ENCODE data around the gene ADGRB3. TPM values are rescaled to one million over a fixed set of nuclear protein-coding genes. Genes with fewer than 3 reads are reported as not detected.
A peak's percentile ranks its signal among the peaks of the same experiment; 100 is the strongest.
"Not testable (repeated sequence)": the region's sequence is repeated elsewhere in the genome, so short reads cannot be mapped to it uniquely, and the experiment has no call there.

Gene ADGRB3
- total RNA-seq, 1 donor from 2014 or later, result 1.7 TPM

- intact Hi-C loops (cut with DNase I), result no loop called here
- DNase-seq (ENCODE audit: missing footprints) (no peak), ATAC-seq (peak; percentile 20)
Measured at GRCh38 chr6:68728159-68728979, 93.3 kb downstream of the ADGRB3 start.

- DNase-seq (ENCODE audit: missing footprints) (no peak), ATAC-seq (no peak)
- intact Hi-C loops (cut with DNase I), result no loop called here
Measured at GRCh38 chr6:68729377-68729903, 94.4 kb downstream of the ADGRB3 start.

GRCh38 chr6:68730291-68731054 lies 95.4 kb downstream of the ADGRB3 start:
- DNase-seq (ENCODE audit: missing footprints) (no peak), ATAC-seq (no peak)
- intact Hi-C loops (cut with DNase I), result no loop called here

- ATAC-seq (no peak), DNase-seq (ENCODE audit: missing footprints) (no peak)
- intact Hi-C loops (cut with DNase I), result no loop called here
Measured at GRCh38 chr6:68732423-68732822, 97.3 kb downstream of the ADGRB3 start.

GRCh38 chr6:68735866-68736265 lies 100.8 kb downstream of the ADGRB3 start:
- intact Hi-C loops (cut with DNase I), result no loop called here
- ATAC-seq (no peak), DNase-seq (ENCODE audit: missing footprints) (no peak)

DNA sequence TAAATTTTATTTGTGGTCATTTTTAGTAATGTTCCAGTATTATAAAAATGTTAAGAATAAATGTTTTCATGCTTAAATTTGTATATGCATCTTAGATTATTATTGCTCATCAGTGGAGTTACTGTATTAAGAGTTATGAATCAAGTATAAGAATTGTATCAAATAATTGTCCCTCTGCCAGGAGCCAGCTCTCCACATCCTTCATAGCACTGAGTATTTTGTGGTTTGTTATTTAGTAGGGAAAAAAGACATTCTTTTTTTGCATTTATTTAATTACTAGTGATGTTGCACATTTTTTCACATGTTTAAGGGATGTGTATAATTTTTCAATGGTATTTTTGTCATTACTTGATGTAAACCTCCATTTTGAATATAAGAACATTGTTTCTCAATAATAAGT lies 102.0 kb downstream of the ADGRB3 start:
- intact Hi-C loops (cut with DNase I), result no loop called here
- ATAC-seq, result no peak
- no peak for DNase-seq (ENCODE audit: missing footprints)

DNA sequence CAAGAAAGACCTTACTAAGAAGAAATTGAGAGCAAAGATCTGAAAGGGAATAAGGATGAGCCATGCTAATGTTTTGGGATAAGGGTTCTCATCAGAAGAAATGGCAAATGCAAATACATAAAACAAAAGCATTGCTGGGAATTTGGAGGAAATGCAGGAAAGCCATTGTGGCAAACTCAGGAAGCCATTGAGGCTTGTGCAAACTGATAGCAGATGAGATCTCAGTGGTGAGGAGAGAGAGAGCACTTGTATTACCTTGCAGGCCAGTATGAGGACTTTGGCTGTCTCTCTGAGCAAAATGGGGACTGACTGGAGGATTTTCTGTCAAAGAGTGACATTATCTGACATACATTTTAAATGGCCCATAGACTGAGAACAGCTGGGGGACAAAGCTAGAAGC lies 103.0 kb downstream of the ADGRB3 start:
- DNase-seq (ENCODE audit: missing footprints) (no peak), ATAC-seq (no peak)
- intact Hi-C loops (cut with DNase I), result no loop called here

DNA sequence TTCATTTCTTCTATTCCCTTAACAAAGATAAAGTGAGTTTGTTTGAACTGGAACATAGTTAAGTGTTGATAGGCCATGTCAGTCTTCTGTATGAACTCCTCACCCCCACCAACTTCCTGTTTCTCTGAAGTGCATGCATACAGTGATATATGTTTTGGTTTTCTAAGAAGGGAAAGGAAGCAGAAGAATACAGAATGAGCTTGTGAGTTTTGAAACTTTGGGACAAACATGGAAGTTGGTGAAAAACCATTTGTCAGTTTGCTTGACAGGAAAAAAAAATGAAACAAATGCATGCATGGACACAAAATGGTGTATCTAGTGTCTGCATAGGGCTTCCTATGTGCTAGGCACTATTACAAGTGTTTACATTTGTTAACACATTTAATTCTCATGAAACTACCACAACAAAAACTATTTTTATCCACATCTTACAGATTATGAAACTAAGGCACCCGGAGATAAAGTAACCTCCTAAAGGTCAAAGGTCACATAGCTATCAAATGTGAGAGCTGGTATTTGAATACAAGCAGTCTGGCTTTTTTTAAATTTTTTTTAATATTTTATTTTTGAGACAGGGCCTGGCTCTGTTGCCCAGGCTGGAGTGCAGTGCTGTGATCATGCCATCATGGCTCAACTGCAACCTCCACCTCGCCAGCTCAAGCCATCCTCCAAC lies 105.9 kb downstream of the ADGRB3 start:
- intact Hi-C loops (cut with DNase I), result no loop called here
- ATAC-seq, result no peak

GRCh38 chr6:68741501-68742386 lies 106.7 kb downstream of the ADGRB3 start:
- DNase-seq (ENCODE audit: missing footprints) (no peak), ATAC-seq (no peak)
- intact Hi-C loops (cut with DNase I), result no loop called here

More for the DNA sequence above, 105.9 kb downstream of the ADGRB3 start:
- DNase-seq (ENCODE audit: missing footprints), result no peak

DNA sequence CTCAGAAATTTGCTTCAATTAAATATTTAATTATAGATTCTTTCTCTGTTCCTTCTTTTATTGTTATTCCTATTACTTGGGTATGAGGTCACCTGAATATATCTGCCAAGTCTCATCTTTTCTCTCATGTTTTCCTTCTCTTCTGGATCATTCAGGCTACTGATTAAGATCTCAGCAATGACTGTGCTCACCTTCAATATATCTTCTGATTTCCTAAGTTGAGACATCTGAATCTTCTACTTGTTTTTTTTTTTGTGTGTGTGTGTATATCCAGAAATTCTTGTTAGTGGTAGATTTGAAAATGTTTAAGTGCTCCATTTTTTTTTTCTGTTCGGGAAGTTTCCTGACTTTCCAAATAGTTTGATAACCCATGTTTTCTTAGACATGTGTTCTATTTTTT lies 108.0 kb downstream of the ADGRB3 start:
- DNase-seq (ENCODE audit: missing footprints) (no peak), ATAC-seq (no peak)
- intact Hi-C loops (cut with DNase I), result no loop called here

- intact Hi-C loops (cut with DNase I); DNase-seq (ENCODE audit: missing footprints); ATAC-seq: not testable (repeated sequence)
Measured at GRCh38 chr6:68744376-68744775, 109.3 kb downstream of the ADGRB3 start.

DNA sequence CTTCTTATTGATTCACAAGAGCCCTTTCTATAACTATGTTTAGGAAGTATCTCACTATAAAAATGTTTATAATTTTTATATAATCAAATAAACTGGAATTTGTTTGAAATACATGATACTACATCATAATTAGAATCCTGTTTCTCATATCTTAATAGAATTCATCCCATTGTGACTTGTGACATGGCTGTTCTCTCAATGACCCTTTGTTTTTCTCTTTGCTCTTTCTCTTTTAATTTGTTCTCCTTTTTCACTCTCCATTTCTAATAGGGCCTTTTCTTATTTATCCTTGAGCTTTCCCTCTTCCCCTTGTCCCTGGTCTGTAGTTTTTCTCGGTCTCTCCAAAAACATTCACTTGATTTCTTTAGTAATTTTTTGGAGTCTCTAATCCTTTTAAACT lies 111.3 kb downstream of the ADGRB3 start:
- DNase-seq (ENCODE audit: missing footprints) (no peak), ATAC-seq (no peak)
- intact Hi-C loops (cut with DNase I), result no loop called here

GRCh38 chr6:68747110-68747790 lies 112.2 kb downstream of the ADGRB3 start:
- no peak for DNase-seq (ENCODE audit: missing footprints)
- ATAC-seq, result no peak
- intact Hi-C loops (cut with DNase I), result no loop called here

DNA sequence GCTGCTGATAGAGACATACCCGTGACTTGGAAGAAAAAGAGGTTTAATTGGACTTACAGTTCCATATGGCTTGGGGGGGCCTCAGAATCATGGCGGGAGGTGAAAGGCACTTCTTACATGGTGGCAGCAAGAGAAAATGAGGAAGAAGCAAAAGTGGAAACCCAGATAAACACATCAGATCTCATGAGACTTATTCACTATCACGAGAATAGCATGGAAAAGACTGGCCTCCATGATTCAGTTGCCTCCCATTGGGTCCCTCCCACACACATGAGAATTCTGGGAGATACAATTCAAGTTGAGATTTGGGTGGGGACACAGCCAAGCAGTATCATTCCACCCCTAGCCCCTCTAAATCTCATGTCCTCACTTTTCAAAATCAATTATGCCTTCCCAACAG lies 112.8 kb downstream of the ADGRB3 start:
- ATAC-seq; DNase-seq (ENCODE audit: missing footprints); intact Hi-C loops (cut with DNase I): not testable (repeated sequence)

GRCh38 chr6:68754681-68755213 lies 119.7 kb downstream of the ADGRB3 start:
- ATAC-seq (peak; percentile 26), DNase-seq (ENCODE audit: missing footprints) (no peak)
- intact Hi-C loops (cut with DNase I), result no loop called here

DNA sequence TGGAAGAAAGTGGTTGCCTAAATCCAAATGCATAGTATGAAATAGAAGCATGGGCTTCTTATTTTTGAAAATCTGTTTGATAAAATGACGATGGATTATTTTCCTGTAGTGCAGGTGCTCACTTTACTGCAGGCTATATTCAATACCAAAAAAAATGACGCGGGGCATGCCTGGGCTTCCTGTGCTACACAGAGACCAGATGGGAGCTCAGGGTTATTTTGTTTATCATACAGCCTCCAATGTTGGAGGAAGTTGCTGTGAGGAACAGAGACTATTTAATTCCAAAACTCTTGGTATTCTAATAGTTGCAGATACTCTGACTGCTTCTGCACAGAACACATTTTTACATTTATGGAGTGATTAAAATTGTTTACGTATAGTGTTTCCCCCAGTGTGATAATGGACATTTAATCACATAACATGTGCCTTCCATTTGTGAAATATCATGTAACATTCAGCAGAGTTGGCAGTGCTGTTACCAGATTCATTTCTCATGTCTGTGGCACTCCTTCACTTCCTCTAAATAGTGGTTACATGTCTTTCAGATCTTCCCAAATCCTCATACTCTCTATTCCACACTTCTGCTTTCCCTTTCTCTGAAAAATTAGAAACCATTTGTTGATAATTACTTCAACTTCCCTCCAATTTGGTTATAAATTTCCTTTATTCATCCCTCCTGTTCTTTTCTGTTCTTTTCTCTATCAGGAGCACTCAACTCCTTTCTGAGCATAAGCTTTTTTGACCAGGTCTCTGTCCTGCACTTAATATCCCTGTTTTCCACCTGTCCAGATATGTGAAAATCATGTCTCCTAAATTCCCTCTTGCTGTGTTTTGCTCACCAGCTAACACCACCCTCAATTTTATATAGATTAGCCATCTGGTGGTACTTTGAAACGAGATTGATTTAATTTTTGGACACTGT lies 121.6 kb downstream of the ADGRB3 start:
- ATAC-seq, result peak; percentile 40
- intact Hi-C loops (cut with DNase I), result no loop called here
- no peak for DNase-seq (ENCODE audit: missing footprints)

DNA sequence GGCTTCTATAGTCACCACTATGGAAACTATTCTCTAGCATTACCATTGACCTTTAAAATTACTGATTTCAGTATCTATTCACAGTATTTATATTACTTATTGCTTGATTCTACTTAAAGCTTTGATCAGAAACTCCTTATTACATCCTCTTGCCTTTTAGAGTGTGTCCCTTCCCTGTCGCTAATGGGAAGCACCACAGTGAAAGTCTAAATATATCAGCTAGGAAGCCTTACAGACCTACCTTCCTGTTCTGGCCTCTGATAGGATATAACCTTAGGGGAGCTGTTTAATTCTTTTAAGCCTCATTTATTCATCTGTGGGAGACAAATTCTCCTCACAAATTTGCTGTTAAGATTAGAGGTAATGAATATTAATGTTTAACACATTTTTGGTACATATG lies 122.7 kb downstream of the ADGRB3 start:
- no peak for DNase-seq (ENCODE audit: missing footprints)
- no peak for ATAC-seq
- intact Hi-C loops (cut with DNase I), result no loop called here
